ENCODE data around the gene PTPRG.

Gene PTPRG

DNA sequence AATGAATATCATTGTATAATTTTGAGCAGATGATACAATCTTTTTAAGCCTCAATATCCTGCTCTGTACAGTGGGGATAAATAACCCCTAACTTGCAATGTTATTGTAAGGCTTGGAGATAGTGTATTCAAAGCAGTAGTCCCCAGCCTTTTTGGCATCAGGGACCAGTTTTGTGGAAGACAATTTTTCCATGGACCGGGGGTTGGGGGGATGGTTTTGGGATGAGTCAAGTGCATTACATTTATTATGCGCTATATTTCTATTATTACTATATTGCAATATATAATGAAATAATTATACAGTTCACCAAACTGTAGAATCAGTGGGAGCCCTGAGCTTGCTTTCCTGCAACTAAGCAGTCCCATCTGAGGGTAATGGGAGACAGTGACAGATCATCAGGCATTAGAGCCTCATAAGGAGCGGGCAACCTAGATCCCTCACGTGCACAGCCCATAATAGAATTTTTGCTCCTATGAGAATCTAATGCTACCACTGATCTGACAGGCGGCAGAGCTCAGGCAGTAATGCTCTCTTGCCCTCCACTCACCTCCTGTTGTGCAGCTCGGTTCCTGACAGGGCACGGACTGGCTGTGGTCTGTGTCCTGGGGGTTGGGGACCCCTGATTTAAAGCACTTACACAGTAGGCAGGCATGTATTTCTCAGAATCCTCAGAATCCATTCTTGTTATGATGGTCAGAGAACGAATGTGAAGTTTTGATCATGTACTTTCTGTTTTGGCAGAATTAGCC, 102.2 kb downstream of the PTPRG start:
- no peak for DNase-seq

DNA sequence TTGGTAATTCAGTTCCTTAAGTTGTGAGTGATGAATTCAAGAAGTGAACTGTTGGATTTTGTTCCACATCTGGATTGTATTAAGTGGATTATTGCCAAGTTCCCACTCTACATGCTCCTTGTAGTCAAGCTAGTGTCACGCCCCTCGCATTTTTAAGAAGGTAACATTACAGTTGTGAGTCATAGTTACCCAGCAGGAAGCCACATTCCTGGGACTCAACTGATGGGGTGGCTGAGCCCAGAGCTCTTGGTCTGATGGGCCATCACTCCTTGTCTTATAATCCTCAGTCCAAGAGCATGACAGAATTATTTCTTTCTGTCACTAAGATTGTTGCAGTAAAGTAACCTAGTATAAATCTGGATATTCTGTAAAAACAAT, 102.7 kb downstream of the PTPRG start:
- DNase-seq, result no peak

DNA sequence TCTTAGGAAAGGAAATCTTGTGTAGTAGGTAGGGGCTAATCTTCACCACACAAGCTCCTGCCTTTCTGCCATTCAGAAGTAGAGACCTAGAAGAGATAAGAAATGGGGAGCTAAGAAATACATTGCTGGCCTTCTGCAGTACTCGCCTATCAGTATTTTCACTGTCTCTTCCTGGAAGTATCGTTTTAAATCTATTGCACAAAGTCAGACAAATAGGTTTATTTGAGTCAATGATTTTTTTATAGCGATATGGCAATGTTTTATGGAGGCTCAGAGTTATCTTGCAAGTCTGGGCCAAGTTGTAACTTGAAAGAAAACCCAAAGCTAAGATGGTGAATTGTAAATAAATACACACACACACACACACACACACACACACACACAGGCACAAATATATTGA, 103.8 kb downstream of the PTPRG start:
- no peak for DNase-seq

DNA sequence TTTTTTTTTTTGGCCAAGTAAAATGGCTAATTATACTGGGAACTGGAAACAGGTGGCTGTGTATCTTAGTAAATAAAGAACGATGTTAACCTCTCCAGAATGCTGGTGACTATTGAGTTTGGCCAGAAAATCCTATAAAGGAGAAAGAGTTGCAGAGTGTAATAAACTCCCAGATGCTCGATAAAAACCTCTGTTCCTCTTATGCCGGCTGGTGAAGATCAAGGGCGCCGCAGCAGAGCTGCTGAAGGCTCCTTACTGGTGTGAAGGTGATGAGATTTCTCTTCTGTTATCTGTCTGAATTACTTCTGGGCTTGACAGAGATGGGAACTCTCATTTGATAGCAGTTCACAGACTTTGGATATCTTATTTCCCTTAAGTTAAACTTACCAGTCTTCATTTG, 104.6 kb downstream of the PTPRG start:
- DNase-seq, result no peak

DNA sequence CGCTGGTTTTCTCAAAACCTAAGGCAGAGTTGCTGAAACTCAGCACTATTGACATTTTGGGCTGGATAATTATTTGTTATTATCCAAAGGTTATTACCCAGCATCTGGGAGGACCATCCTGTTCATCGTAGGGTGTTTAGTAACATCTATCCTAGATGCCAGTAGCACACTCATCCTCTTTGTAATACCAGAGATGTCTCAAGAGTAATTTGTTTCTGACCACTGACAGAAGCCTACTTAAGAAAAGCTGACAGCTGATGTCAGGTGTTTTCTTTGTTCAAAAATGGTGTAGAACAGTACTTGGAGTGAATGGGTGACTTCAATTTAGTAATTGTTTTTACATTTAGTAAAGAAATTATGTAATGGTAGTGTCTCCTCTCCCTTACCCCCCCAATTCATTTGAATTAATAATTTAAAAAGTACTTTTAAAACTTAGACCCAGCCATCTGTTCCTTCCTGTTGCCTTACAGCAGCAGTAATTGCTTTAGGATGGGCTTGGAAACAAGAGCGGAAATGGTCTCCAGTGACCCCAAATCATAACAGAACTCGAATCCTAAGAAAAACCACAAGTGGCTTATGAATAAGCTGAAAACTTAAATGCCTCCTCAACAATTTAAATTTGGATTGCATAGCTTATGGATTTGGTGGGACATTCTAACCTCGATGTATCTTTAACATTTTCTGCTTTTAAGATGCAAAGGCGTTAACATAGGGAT, 105.4 kb downstream of the PTPRG start:
- DNase-seq, result no peak

DNA sequence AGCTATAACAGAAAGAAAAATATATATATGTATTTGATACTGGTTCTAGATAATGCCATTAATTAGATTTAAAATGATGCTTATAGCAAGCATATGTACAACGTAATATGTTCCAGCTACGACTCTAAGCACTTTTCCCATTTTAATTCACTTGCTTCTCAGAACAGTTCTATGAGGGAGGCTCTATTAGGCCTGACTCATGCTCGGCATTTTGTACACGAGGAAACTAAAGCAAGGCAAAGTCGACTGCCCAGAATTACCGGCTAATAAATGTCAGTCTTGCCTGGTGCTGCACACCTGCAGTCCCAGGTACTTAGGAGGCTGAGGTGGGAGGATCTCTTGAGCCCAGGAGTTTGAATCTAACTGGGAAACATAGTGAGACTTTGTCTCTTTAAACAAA, 106.0 kb downstream of the PTPRG start:
- DNase-seq, result no peak

DNA sequence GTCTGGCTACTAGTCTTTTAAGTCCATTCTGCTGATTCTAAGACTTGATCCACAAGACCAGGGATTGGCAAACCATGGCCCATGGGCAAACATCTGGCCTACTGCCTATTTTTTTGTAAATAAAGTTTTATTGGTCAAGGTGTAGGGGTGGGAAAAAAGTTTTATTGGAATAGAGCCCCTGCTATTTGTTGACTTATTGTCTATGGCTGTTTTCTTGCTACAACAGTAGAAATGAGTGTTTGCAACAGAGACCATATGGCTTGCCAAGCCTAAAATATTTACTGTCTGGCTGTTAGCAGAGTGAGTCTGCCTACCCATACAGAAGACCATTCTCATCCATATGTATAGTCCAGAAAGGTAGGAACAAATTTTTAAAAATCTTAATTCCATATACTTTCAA, 106.4 kb downstream of the PTPRG start:
- no peak for DNase-seq

DNA sequence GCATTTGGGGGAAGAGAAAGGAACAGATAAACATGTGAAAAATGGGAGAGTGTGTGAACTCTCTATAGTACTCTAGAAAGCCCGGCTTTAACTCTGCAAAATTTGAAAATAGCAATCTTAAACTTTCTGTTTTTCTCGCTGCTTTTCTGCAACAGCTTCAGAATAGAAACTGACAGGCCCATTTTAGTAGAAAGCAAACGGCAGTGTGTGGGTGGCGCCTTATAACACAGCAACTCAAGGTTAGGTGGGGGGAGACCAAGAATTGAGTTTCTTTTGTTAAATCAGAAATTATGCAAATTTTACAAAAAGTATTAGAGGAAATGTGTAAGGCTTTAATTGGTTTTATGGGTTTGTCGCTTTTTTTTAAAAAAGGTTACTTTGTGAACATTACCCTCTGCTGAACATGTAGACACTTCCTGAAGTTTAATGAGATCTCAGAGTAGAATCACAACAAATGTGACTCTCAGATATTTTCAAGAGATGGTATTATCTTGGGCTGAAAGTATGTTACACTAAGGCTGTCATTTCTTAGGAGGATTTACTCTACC, 107.0 kb downstream of the PTPRG start:
- no peak for DNase-seq

DNA sequence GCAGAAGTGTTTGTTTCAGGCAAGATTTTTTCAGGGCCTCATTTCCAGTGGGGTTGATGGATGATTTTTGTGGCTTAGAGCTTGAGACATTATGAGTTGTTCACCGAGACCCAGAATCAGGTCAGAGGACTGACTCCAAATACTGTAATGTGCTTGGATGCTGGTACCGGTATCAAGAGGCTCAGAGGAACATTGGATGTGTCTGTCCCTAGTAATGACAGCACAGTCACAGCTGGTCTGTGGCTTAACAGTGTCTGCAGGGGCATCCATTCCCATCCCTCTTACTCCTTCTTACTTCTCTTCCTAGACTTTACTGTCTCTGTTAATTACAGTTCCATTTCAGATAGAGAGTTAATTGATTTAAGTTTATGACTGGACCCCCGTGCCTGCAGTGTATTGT, 107.8 kb downstream of the PTPRG start:
- no peak for DNase-seq

DNA sequence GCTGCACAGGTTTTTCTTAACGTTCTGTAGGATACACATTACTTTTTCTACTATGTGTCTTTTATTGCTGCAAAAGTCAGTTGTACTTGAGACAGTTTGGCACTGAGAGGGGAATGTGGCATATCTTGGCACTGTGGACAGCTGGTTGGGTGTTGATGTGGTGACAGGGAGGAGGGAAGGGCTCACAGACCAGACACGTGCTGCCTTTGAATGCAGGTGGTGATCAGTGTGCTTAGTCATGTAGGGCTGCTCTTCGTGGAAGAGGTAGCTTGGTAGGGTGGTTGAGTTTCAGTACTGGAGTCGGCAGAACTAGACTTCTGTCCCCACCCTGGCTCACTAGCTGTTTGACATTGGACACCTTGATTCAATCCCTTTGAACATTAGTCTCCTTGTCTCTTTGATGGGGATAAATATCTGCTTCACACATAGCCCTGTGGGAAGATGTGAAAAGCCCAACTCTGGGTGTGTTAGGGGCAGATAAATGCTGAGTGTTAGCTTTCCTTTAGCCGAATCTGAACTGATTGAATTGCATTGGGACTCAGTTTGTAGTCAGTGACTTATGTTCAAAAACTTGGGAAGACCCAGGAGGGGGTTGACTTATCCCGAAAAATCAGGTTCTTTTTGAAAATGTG, 108.4 kb downstream of the PTPRG start:
- no peak for DNase-seq

DNA sequence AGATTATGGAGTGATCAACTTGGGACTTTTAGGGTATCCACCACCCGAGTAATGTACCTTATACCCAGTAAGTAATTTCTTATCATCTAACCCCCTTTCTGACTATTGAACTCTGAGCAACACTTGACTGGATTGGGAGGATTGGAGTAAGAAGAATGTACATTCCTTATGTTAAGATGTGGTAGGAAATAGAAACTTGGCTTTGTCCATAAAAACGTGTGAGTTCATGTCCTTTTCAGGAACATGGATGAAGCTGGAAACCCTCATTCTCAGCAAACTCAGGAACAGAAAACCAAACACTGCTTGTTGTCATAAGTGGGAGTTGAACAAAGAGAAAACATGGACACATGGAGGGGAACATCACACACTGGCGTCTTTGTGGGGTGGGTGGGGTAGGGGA, 112.3 kb downstream of the PTPRG start:
- no peak for DNase-seq

DNA sequence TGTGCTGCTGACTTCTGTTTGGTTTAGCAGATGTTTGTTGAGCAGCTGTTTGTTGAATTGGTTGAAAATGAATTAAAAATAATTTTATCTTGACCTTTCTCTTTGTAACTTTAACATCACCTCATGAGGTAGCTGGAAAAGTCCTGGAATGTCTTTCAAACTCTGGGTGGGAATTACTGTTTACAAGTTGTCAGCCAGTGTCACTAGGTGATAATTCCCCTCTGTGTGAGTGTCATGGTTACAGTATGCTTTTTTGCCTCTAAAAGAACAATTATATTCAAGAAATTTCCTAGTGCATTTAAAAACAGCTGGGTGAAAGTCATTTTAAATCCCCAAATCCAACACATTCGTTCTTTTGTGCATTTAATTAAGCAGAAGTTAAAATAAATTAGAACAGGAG, 113.2 kb downstream of the PTPRG start:
- DNase-seq, result no peak

DNA sequence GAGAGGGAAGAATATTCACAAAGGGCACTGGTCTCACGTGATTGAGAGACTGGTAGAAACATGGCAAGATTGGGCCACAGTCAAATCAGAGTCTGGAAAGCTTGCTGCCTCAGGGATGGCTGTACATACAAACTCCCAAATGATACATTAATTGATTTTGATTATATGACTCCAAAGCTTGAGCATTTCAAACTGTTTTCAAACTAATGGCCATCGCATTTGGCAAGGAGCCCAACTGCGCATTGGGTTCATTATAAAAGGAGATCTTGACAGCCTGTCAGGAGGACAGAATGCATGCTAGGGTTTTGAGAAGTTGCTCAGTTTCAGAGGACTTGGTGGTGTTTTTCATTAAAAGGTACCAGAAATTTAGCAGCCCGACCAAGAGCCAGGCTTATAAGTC, 117.7 kb downstream of the PTPRG start:
- DNase-seq, result no peak

DNA sequence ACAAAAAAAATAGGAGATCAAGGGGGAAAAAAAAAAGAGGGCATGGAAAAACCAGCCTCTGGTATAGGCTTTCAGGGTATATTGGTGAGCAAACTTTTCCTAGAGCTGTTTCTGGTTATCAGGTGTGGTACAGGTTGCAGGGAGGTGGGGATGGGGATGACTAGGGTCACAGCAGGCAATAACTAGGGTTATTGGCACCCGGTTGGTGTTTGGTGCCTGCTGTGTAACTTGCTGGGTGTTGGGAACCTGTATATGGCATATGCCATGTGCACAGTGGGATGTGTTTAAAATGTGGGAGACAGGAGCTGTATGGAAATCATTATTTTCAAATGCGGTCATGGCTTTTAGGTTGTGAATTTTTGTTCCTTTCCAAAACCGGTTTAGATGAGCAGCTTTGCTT, 119.2 kb downstream of the PTPRG start:
- DNase-seq, result no peak

DNA sequence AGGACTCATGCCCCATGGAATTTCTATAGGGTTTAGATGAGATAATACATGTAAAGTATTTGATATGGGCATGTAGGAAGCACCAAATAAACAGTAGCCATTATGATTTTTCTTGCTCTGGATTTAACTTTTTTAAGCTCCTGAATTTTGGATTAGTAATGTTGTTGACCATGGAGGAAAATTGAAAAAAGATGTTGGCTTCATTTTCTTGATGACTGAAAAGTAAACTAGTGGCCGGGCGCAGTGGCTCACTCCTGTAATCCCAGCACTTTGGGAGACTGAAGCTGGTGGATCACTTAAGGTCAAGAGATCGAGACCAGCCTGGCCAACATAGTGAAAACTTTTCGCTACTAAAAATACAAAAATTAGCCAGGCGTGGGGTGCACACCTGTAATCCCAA, 120.3 kb downstream of the PTPRG start:
- DNase-seq, result no peak

DNA sequence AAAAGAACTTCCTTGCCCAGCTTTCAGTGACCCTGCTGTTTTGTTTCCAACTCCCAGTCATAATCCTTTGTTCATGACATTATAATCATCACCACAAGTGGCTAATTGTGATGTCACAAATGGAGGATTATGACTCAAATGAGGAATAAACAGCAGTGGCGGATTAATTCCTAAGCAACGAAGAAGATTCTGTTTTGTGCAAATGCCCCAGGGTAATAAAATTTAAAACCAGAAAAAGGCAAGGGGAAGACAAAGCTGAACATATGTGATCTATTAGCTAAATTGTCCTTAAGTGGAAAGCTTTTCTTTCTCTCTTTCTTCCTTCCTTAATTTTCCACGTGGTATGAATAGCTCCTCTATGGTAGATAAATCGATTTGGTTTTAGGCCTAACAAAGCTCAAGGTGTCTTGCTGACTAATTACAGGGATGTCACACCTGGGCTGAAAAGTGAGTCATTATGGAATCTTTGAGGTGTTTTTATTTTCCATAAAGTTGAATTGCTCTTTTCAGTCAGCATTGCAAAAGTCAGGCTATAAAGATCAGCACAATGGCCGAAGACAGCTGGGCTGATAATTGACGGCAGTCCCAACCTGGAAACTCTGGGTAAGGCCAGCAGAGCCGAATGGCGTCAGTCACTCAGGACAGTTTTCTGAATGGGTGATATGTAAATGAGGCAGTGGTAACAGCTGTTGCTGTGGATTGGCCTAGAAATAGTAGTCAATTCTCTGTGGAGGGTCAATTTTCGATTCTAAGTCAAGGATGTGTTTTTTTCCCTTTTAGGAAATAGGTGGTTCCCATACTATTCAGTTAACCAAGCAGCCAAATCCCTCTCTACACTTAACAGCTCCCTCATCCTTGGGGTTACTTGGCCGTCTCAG, 121.5 kb downstream of the PTPRG start:
- no peak for DNase-seq

DNA sequence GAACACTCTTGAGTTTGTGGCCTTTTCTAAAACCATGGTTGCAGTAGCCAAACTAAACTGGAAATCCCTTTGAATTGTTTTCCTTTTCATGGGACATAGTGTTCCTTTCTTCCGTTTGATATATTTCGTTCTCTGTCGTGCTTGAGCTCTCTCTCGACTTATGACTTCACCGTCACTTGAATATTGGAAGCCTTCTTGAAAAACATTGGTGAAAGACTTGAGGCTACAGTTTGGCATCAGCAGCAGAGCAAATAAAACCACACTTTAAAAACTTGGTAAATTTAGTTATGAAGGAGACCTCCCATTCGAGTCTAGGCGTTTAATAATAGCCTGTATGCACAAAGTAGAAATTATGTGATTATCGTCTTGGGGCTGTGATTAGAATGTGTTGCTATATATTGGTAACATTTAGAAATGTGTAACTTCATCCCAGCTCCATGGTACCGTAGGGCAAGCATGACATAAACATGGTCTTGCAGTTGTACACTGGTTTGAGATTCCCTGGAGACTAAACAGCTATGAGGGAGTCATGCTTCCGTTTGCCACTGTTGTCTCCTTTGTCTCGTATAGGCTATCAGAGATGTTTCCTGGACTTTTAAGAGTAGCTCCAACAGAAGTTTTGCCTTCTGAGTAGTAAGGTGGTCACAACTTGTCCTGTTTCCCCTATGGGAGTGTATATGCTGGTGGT, 122.3 kb downstream of the PTPRG start:
- no peak for DNase-seq

DNA sequence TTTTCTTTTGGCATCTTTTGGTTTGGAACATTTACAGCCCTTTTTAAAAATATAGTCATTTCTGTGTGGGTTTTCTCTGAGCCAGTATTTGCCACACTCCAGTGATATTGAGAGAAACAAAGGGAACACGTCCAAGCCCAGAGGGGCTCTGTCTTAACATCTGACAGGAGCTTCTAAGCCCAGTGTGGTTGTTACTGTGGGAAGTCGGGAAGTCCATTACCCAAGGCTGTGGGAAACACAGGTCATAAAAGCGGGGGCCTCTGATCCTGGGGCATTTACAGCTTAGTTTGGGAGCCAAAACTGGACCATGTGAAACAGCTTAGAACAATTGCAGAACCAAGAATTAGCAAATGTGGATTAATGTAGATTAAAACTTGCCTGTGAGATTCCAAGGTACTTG, 123.0 kb downstream of the PTPRG start:
- DNase-seq, result no peak

DNA sequence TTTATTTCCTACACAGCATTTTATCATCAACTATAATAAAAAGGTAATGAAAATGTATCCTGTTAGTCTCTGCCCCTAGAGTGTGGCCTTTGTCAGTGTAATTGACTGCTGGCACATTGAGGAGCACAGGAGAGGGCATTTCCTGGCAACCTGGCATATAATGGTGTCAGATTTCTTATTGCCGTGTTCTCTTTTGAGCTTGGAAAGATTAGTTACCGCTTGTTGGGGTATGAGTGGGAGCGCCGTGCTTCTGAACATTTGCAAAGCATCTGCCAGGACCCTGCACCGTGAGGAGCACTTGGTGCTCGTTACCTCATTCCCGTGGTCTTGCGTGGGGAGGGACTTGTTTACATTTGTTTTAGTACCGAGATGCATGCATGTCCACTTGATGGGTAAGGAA, 124.4 kb downstream of the PTPRG start:
- DNase-seq, result no peak

DNA sequence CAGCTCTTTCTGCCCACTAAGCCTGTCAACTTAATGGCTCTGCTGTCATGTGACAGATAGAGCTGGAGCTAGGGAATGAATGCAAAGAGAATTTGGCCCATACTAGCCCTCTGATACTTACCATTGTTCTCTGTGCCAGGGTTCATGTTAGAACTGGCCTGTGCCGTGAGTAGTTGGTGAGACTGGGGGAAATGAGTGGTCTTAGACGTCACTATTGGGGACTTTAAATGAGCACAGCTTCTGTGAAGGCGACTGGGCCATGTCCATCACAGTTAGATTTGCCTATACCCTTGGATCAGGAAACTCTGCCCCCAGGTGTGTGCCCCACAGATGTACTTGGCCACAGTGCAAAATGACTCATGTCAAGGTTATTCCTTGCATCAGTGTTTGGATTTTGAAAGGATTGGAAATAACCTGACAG, 124.9 kb downstream of the PTPRG start:
- no peak for DNase-seq

DNA sequence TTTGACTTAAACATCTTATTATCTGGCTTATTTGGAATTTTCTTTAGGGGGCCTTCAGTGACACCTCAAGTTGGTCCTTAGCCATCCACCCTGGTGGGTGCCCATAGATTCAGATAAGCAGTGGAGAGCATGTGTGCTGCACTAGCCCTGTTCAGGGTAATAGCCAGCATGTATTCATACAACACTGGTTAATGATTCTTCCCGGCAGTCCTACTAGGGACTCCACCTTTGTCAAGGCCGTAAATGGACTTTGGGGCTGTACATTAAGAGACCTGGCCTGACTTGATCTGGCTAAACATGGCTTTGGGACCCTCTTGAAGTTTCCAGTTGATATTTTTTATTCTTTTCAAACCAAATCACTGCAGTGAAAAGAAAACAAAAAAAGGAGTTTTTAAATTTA, 125.8 kb downstream of the PTPRG start:
- DNase-seq, result no peak

DNA sequence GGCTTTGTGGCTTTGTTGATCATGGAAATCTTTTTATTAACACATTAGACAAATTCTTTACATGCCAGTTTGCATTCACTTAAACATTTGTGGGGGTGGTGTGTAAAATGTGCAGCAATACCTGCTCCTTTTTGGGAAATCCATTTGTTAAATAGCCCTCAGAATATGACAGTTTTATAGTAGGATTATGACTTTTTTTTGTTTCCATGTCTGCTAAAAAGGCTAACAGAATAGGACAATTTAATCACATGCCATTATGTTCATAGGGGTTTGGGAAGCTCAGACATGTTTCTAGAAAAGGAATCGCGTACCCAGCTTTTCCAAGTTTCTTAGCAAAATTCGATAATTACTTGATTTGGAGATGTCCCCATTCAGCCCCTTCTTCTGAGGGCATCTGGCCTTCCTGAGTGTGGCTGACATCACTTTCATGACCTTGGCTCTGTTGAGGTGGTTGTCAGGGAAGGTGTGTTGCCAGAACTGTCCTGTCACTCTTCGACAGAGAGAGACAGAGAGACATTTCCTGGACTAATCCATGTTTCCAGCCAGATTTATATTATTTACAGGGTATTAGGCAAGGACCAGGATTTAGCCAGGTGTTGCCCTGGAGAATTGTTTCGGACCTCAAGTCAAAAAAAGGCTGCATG, 126.4 kb downstream of the PTPRG start:
- no peak for DNase-seq
